ENCODE data around the gene CELSR1.

DNA sequence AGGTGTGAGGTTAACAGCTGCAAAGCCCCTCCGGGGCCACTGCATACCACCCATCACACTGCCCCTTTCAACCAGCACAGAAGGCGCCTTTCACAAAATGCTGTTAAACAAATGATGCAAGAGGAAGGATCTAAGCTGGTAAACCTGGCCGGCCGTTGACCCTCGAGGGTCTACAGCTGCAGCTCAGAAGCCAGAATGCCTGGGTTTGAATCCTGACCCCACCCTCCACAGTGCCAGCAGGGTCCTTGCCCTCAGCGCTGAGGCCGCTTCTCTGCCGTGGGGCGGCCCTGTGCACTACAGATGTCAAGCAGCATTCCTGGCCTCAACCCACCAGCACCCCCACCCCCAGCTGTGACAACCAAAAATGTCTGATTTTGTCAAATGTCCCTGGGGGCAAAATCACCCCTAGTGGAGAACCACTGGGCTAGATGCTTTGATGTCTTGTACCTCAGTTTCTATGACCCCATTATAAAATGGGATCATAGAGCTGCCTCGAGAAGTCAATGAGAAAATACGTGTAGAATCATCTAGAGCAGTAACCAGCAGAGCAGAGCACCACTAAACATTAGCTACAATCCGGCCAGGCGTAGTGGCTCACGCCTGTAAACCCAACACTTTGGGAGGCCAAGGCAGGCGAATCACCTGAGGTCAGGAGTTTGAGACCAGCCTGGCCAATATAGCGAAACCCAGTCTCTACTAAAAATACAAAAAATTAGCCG is 77.9 kb downstream of the CELSR1 start:
- TF ChIP-seq, protein P1, sequence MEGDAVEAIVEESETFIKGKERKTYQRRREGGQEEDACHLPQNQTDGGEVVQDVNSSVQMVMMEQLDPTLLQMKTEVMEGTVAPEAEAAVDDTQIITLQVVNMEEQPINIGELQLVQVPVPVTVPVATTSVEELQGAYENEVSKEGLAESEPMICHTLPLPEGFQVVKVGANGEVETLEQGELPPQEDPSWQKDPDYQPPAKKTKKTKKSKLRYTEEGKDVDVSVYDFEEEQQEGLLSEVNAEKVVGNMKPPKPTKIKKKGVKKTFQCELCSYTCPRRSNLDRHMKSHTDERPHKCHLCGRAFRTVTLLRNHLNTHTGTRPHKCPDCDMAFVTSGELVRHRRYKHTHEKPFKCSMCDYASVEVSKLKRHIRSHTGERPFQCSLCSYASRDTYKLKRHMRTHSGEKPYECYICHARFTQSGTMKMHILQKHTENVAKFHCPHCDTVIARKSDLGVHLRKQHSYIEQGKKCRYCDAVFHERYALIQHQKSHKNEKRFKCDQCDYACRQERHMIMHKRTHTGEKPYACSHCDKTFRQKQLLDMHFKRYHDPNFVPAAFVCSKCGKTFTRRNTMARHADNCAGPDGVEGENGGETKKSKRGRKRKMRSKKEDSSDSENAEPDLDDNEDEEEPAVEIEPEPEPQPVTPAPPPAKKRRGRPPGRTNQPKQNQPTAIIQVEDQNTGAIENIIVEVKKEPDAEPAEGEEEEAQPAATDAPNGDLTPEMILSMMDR (IDR thresholded peaks at IDR 0.05): no peak
- TF ChIP-seq POLR2A (IDR thresholded peaks at IDR 0.05): no peak

Data from lower leg skin (tissue), 3 donors.